SU-DHL-6 (cell line): ENCODE measurements around the gene ALCAM.

Experiments
- H2AFZ ChIP-seq: fragments of 200-600 bp; sonication (generic); 2 replicates; pipeline ENCODE4 v1.6.1; 2014; ENCODE audit warnings: low read depth, mild to moderate bottlenecking, moderate library complexity, mixed read lengths, antibody characterized with exemption, low read length; ENCODE audit not compliant: severe bottlenecking
- H3F3A ChIP-seq: fragments of 200-600 bp; shearing (Covaris generic); 2 replicates; pipeline ENCODE4 v1.6.0; 2016; ENCODE audit warnings: antibody characterized with exemption, mild to moderate bottlenecking; ENCODE audit not compliant: insufficient read depth
- H3K27ac ChIP-seq: fragments of 200-600 bp; sonication (generic); 2 replicates; pipeline ENCODE4 v1.5.1; 2016; ENCODE audit warnings: low read depth, mild to moderate bottlenecking, low read length, moderate library complexity, mixed read lengths
- H3K27me3 ChIP-seq: fragments of 200-600 bp; sonication (generic), shearing (Covaris generic); 2 replicates; pipeline ENCODE4 v1.6.0; 2014; ENCODE audit warnings: mild to moderate bottlenecking, low read length
- H3K36me3 ChIP-seq: fragments of 200-600 bp; sonication (generic); 2 replicates; pipeline ENCODE4 v1.6.1; 2014; ENCODE audit warnings: mild to moderate bottlenecking, low read length, mixed read lengths
- H3K4me2 ChIP-seq: fragments of 300-600, 200-600 bp; shearing (Covaris generic), sonication (generic); 2 replicates; pipeline ENCODE4 v1.6.0; 2014; ENCODE audit warnings: low read length, low read depth, mild to moderate bottlenecking; ENCODE audit not compliant: poor library complexity, severe bottlenecking
- H3K4me3 ChIP-seq: fragments of 200-600 bp; sonication (generic); 2 replicates; pipeline ENCODE4 v1.5.1; 2014; ENCODE audit warnings: antibody characterized with exemption, low read length, mild to moderate bottlenecking, mixed read lengths; ENCODE audit not compliant: insufficient read depth, poor library complexity, severe bottlenecking
- H3K79me2 ChIP-seq: fragments of 200-600 bp; sonication (generic); 2 replicates; pipeline ENCODE4 v1.6.1; 2014; ENCODE audit warnings: mild to moderate bottlenecking, low read length, moderate library complexity; ENCODE audit not compliant: insufficient read depth
- H3K9ac ChIP-seq: fragments of 200-600 bp; sonication (generic); 2 replicates; pipeline ENCODE4 v1.7.0; 2014; ENCODE audit warnings: mild to moderate bottlenecking, low read length
- H3K9me2 ChIP-seq: fragments of 200-600 bp; sonication (generic); replicated peaks from 2 replicates; pipeline ENCODE4 v1.6.1; 2014; ENCODE audit warnings: low read length; ENCODE audit not compliant: insufficient read depth
- H3K9me3 ChIP-seq: fragments of 200-600 bp; sonication (generic); 2 replicates; pipeline ENCODE4 v1.6.1; 2014; ENCODE audit warnings: low read length, mixed read lengths; ENCODE audit not compliant: insufficient read depth
- H4K20me1 ChIP-seq: fragments of 200-600 bp; sonication (generic); 2 replicates; pipeline ENCODE4 v1.6.1; 2014; ENCODE audit warnings: low read depth, mild to moderate bottlenecking, antibody characterized with exemption, low read length, moderate library complexity, mixed read lengths
- CTCF ChIP-seq: fragments of 200-600 bp; sonication (generic); IDR thresholded peaks from one replicate; pipeline ENCODE4 v1.5.1; 2017; ENCODE audit warnings: antibody characterized with exemption, mild to moderate bottlenecking, low read length, moderate library complexity; ENCODE audit not compliant: insufficient read depth, poor library complexity, severe bottlenecking
- EZH2phosphoT487 ChIP-seq: fragments of 200-600 bp; sonication (generic), shearing (Covaris generic); conservative IDR thresholded peaks from 2 replicates; pipeline ENCODE4 v1.6.1; 2018; ENCODE audit warnings: mild to moderate bottlenecking, antibody characterized with exemption, low read length, moderate library complexity, mixed read lengths

ALCAM gene

GRCh38 chr3:105349684-105350387 lies 16.9 kb upstream of the ALCAM start:
- H3K36me3 ChIP-seq: no peaks in the 10 kb centered on the region

GRCh38 chr3:105351821-105352220 lies 14.9 kb upstream of the ALCAM start:
- no peak overlapping the region for H3K4me2 ChIP-seq

More at GRCh38 chr3:105349684-105350387, 16.9 kb upstream of the ALCAM start:
- TF ChIP-seq EZH2phosphoT487 (no peak), CTCF (no peak)
- Histone ChIP-seq H2AFZ (no peak overlapping the region), H3K79me2 (no peaks in the 10 kb centered on the region), H3K9me3 (no peaks in the 10 kb centered on the region), H3K4me2 (no peak overlapping the region), H3F3A (no peaks in the 10 kb centered on the region), H3K27me3 (no peaks in the 10 kb centered on the region), H4K20me1 (no peaks in the 10 kb centered on the region), H3K27ac (no peak overlapping the region), H3K4me3 (no peak overlapping the region), H3K9me2 (no peaks in the 10 kb centered on the region), H3K9ac (no peak overlapping the region)

GRCh38 chr3:105352976-105353375 lies 13.7 kb upstream of the ALCAM start:
- Histone ChIP-seq H3K9ac (no peak overlapping the region), H2AFZ (no peak overlapping the region), H3K27ac (no peak overlapping the region), H3K9me2 (no peaks in the 10 kb centered on the region), H3K36me3 (no peaks in the 10 kb centered on the region), H3K4me2 (no peak overlapping the region), H4K20me1 (no peaks in the 10 kb centered on the region), H3K27me3 (no peaks in the 10 kb centered on the region), H3K4me3 (no peak overlapping the region), H3F3A (no peaks in the 10 kb centered on the region), H3K79me2 (no peaks in the 10 kb centered on the region), H3K9me3 (no peaks in the 10 kb centered on the region)
- TF ChIP-seq EZH2phosphoT487 (no peak), CTCF (no peak)

More at GRCh38 chr3:105351821-105352220, 14.9 kb upstream of the ALCAM start:
- Histone ChIP-seq H3K9me3 (no peaks in the 10 kb centered on the region), H3K27me3 (no peaks in the 10 kb centered on the region), H3K9ac (no peak overlapping the region), H3K9me2 (no peaks in the 10 kb centered on the region), H3K27ac (no peak overlapping the region), H2AFZ (no peak overlapping the region), H3K36me3 (no peaks in the 10 kb centered on the region), H3F3A (no peaks in the 10 kb centered on the region), H4K20me1 (no peaks in the 10 kb centered on the region), H3K4me3 (no peak overlapping the region), H3K79me2 (no peaks in the 10 kb centered on the region)
- TF ChIP-seq EZH2phosphoT487 (no peak), CTCF (no peak)
